Left colon (tissue), 2 donors: ENCODE measurements around the gene DGKH. TPM values are rescaled to one million over a fixed set of nuclear protein-coding genes. Genes with fewer than 3 reads are reported as not detected.

Experiments
- ATAC-seq: fragments of 200-7000 bp; cut with Tn5 transposase; one replicate; pipeline ENCODE4 v1.9.1; 2020; ENCODE audit warnings: mild to moderate bottlenecking, moderate library complexity
- DNase-seq, 2 donors: peaks; one replicate each; pipeline ENCODE4 v3.0.0-alpha.2; 2020
- intact Hi-C, 2 donors: fragments of 100-400 bp; cut with DNase I in 1 of 2; cut with micrococcal nuclease in 1 of 2; formaldehyde crosslinking; loops; one replicate each; pipeline versions ENCODE4 v1.11.2 to v1.14.0; 2022; cut with DNase I, micrococcal nuclease
- long read RNA-seq: library from polyadenylated mRNA; unstranded; transcript quantifications from one replicate; pipeline ENCODE4 v2.0.0, GENCODE V29; 2021
- total RNA-seq, 2 donors: library from RNA; stranded (reverse); fragmentation: NEBNext Ultra II Directional; extraction: Animal tissue kit (Norgen Biotek cat#: 25700); gene quantifications; one replicate each; pipeline ENCODE4 v1.2.1, GENCODE V29; 2021
- donor health status: DM: no; HTN: no; CAD: no.
- donor health status: DM: yes; HTN: yes; CAD: no.

DGKH gene, protein sequence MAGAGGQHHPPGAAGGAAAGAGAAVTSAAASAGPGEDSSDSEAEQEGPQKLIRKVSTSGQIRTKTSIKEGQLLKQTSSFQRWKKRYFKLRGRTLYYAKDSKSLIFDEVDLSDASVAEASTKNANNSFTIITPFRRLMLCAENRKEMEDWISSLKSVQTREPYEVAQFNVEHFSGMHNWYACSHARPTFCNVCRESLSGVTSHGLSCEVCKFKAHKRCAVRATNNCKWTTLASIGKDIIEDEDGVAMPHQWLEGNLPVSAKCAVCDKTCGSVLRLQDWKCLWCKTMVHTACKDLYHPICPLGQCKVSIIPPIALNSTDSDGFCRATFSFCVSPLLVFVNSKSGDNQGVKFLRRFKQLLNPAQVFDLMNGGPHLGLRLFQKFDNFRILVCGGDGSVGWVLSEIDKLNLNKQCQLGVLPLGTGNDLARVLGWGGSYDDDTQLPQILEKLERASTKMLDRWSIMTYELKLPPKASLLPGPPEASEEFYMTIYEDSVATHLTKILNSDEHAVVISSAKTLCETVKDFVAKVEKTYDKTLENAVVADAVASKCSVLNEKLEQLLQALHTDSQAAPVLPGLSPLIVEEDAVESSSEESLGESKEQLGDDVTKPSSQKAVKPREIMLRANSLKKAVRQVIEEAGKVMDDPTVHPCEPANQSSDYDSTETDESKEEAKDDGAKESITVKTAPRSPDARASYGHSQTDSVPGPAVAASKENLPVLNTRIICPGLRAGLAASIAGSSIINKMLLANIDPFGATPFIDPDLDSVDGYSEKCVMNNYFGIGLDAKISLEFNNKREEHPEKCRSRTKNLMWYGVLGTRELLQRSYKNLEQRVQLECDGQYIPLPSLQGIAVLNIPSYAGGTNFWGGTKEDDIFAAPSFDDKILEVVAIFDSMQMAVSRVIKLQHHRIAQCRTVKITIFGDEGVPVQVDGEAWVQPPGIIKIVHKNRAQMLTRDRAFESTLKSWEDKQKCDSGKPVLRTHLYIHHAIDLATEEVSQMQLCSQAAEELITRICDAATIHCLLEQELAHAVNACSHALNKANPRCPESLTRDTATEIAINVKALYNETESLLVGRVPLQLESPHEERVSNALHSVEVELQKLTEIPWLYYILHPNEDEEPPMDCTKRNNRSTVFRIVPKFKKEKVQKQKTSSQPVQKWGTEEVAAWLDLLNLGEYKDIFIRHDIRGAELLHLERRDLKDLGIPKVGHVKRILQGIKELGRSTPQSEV
- 10 to 100 TPM; 16.8 to 22.3 TPM for total RNA-seq
- long read RNA-seq, partial matches to known transcripts = 2 of 13 reads
- long read RNA-seq, other reads (novel, unspliced or antisense) = 11 of 13 reads

DNA sequence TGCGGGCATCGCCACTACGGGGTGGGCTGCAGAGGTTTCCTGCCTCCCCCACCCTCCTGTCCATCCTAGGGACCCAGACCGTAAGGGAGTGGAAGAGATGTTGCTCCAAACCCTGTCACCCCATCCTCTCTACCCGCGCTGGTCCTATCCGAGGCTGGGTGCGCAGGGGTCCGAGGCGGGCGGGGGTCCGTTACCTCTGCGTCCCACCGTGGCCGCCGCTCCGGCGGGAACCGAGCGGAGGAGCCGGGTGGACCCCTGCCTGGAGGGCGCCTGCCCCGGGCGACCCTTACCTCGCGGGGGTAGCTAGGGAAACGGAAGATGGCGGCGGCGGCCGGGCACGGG lies at the start of gene DGKH:
Gene DGKH (plus strand): TSS at position 307 of the 342 bp plus-strand sequence. CDS start 126 bp downstream, outside the sequence.
- ATAC-seq = no peak
- no peak for DNase-seq
- intact Hi-C loops = no loop called here

DNA sequence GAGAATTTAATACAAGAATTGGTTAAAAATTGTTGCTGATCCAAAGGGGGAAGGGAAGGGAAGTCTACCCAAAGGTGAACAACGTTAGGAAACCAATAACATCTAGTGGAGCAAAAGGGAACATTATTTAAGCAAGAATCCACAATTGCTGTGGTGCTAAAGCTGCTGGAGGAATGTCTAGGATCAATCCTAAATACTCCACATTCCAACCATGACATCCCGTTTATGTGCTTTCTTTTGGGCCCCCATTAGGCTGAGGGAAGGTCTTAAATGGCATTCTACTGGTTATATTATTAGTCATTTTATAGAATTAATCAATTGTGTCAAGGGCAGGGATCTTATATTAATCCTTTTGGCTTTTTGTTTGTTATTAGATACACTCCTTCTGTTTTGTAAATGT lies 47.6 kb upstream of the DGKH start:
- DNase-seq = no peak
- no peak for ATAC-seq
- intact Hi-C loops = no loop called here

DNA sequence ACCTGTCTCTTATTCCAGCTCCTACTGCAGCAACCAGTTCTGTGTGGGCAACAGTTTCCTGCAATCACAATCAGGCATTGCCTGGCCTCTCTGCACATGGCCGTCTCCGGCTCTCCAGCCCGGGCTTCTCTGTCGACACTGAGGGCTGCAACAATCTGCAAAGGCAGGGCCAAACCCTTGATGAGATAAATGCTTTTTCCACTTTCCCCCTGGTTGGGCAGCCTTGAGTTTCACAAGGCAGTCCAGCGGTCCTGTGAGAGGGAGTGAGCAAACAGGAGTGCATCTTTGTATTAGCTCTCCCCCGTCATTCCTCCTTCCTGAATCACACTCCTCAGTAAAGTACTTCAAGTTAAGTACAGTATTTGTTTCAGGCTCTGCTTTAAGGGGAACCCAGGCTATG lies 46.9 kb upstream of the DGKH start:
- ATAC-seq (no peak), DNase-seq (no peak)
- intact Hi-C loops = no loop called here

DNA sequence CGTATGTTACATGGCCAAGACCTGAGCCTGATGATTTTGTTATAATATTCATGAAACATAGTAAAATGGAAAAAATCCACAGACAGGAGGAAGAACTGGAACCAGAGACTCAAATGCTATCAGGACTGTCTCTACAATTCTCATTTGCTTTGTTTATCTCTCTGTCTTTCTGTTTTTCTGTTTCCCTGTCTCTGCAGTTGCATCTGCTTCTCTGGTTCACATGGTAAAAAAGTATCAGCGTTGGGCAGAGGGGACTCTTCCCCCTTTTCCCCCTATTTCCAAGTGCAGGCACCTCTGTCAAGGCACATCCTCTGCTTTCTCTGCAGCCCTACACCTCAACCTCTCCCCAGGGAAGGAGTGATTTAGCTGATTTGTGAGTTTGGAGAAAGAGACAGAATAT lies 46.4 kb upstream of the DGKH start:
- intact Hi-C loops = no loop called here
- ATAC-seq (no peak), DNase-seq (no peak)

DNA sequence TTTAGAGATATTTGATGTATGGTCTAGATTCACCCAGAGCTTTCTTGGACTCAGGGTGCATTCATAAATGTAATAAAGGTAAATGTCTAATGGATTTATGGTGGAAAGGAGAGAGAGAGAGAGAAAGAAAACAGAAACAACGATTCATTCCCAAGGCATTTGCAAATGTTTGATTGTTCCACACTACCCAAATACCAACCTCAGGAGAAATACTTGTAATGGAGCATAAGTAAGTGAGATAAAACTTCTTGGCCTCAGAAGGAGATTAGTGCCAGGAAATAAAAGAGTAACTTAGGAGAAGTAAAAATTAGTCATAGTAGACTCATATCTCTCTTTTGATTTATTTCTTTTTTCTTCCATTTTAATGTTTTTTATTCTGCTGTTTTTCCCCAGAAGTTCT lies 40.6 kb upstream of the DGKH start:
- ATAC-seq (no peak), DNase-seq (no peak)
- intact Hi-C loops = no loop called here

DNA sequence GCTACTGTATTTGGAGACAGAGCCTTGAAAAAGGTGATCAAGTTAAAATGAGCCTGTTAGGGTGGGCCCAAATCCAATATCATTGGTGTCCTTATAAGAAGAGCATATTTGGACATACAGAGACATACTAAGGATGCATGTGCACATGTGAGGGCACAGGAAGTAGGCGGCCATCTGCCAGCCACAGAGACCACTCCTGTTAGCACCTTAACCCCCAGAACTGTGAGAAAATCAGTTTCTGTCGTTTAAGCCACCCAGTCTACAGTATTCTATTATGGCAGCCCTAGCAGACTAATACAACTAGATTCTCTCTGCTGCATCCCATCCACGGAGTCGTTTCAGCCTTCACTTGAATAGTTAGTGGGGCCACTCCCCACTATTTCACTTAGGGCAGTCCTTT lies 39.4 kb upstream of the DGKH start:
- ATAC-seq (no peak), DNase-seq (no peak)
- intact Hi-C loops = no loop called here

DNA sequence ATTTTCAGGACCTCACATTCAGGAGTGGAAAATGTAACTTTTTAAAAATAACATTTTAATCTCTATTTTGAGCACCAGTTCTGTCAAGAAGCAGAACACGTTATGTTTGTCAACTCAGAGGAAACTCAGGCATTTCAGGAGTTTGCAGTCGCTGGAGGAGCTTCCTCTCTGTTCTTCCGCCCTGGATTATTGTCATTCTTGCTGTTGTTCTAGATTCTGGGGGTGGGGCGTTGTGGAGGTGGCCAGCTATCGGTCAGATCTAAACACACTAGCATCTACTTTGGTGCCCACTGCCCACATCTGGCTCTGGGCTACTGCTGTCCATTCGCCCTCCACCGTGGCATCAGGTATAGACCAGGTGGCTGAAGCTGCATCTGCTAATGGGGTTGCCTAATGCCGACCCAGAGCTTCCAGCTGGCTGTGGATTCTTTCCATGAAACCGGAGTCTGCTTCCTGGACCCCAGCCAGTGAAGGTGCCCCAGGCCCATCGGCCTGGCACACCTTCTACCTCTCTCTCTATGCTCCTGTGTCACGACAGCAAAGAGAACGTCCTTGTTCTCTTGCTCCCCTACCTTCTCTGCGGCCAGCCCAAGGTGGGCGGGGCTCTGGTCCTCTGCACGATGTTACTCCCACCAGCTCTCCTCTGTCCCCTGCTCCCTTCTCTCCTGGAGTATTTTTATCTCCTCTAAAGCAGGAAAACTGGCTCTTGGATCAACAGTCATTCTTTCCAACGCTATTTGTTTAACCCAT lies 36.7 kb upstream of the DGKH start:
- intact Hi-C loops = no loop called here
- peak in 1 of 2 donors; percentile 33 for DNase-seq
- ATAC-seq = peak; percentile 69

DNA sequence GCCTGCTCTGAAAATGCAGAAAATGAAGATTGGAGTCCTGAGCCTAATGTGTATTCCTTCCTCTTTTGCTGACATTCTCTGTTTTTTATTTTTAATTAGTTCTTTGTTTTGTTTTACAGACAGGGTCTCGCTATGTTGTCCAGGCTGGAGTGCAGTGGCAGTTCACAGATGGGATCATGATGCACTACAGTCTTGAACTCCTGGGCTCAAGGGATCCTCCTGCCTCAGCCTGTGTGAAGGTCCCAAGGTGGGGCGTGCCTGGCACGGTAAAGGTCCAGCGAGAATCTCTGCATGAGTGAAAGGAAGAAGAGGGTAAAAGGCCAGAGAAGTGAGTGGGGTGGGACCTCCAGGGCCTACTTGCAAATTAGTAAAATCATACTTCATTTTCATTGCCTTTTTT lies 34.3 kb upstream of the DGKH start:
- ATAC-seq (no peak), DNase-seq (no peak)
- intact Hi-C loops = no loop called here

DNA sequence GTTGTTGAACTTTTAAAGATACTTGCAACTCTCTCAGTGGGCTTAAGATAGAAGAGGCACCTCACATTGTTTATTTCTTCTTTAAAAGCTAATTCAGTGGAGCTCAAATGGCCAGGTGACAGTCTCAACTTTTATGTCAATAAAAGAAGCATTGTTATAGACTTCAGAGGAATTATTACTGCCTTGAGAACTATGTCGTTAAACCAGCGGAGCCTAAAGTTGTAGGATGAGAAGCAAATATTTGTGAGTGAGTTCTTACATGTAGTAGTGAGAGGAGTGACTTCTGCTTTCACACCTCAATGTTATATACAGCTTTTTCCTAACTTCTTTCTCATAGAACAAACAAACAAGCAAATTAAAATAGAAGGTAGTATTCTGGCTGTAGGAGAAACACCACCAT lies 31.2 kb upstream of the DGKH start:
- peak; percentile 76 for ATAC-seq
- intact Hi-C loops = no loop called here

DNA sequence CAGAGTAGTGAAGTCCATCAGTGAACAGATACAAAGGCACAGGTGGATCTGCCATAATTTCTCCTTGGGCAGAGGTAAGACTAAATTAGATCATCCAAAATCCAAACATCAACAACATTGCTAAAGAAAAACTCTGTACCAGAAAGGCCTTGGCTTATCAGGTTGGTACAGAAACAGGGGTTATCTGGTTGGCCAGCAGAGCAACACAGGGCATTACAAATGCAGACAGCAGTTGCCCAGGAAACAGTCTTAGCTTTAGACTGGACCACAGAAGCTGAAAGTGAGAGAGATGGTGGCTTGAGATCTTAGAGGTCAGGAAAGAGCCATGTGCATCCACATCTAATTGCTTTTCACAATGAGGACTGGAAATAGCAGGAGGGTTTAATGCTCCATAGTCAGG lies 26.6 kb upstream of the DGKH start:
- no peak for ATAC-seq

More for the DNA sequence above, 31.2 kb upstream of the DGKH start:
- no peak for DNase-seq

DNA sequence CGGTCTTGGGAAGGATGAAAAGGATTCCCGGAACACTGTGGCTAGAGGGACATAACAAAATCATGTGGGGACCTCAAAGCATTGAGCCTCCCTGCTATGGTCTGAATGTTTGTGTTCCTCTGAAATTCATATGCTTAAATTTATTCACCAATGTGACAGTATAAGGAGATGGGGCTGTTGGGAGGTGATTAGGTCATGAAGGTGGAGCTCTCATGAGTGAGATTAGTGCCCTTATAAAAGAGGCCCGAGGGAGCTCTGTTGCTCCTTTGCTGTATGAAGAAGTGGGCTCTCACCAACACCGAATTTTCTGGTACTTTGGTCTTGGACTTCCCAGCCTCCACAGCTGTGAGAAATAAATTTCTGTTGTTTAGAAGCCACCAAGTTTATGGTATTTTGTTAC lies 26.1 kb upstream of the DGKH start:
- DNase-seq (no peak), ATAC-seq (no peak)
- intact Hi-C loops = no loop called here

More for the DNA sequence above, 26.6 kb upstream of the DGKH start:
- no peak for DNase-seq
- intact Hi-C loops = no loop called here

DNA sequence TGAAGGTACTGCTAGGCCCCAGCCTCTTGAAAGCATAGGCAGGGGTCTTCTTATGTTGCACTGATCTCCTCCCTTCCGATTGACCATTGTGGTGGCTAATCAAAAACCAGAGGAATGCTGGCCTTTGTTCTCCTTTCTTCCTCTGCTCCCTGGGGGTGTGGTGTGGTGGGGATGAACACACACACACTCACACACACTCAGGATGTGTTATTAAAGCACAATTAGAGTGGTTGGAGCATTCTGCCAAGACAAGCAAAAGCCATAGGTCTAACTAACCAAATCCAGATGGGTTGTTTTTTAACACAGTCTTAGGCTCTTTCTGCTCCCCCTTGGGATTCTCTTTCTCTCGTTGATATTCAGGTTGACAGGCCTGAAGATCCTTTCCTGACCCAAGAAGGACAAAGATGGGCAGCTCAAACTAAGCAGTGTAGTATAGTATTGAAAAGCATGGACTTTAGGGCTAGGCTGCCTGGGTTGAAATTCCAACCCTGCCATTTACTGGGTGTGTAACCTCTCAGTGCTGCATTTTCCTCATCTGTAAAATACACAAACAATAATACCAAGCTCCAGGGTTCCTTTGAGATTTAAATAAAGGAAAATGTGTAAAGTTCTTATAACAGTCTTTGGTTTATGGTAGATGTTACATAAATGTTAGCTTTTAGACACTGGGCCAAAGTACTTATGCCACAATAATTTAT lies 25.5 kb upstream of the DGKH start:
- peak; percentile 73 for ATAC-seq
- intact Hi-C loops = no loop called here
- no peak for DNase-seq

DNA sequence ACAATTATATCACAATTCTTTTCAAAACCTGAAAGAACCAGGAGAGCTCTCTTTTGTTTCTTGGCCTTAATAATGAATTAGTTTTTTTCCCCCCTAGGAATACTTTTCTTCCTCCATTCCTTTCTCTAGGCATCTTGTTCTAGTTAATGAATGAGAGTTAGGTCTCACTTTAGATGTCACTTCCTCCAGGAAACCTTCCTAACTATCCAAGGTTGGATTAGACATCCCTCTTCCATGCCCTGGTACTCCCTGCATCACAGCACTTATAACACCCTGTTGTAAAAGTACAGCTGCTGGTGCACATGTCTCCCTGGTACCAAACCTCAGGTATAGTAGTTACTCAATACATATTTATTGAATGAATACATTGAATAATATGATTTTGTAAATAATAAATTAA lies 21.2 kb upstream of the DGKH start:
- ATAC-seq (peak; percentile 42), DNase-seq (no peak)
- intact Hi-C loops = no loop called here

DNA sequence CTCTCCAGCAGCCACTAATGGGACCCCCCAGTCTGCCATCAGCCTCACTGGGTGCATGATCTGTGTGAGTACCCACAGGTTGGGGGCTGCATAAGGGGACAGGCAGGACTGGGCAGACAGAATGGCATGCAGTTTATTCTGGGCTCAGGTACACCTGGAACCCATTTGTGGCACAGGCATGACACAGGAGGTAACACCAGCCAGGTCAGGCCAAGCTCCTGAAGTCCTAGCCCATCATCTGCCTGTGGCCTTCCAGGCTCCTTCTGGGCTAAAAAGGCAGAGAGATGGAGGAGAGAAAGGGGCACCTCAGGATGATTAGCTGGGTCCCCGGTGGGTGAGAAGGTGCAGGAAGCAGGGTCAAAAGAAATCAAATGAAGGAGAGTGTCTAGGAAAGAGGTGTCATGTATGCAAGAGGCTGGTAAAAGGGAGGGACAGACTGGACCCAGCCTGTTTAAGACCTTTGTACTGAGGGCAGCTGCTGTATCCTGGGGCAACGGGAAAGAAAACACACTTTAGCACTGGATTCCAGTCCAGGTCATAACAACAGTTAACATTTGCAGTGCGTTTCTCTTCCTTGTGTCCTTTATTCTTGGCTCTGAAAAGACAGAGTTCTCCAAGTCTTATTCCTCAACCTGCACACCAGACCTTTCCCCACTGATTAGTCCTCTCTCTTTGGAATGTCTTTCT lies 20.2 kb upstream of the DGKH start:
- intact Hi-C loops = no loop called here
- DNase-seq (peak; percentile 46 to 80), ATAC-seq (peak; percentile 98)

DNA sequence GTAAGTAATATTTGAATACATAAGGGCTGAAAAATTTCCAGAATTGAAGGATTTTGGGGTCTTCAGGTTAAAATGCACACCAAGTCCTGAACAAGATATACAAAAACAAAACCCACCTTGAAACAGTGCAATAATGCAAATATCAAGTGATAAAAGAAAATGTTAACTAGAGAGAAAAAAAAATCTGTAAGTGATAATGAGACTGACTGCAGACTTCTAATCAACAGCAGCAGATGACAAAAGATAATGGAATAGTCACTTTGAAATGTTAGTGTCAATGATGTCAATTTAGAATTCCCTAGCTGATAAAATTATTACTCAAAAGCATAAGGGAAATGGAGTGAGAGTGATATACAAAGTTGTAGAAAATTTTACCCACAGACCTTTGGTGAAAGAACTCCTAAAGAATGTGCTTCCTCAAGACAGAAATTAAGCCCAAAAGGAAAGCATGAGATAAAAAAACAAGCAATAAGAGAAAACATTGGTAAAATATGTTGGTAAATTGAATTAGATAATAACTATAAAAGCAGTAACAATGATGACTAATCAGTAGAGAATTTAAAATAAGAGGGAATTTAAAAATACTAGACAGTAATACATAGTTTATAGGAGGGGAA lies 12.4 kb upstream of the DGKH start:
- intact Hi-C loops = no loop called here
- no peak for ATAC-seq
- DNase-seq = no peak

DNA sequence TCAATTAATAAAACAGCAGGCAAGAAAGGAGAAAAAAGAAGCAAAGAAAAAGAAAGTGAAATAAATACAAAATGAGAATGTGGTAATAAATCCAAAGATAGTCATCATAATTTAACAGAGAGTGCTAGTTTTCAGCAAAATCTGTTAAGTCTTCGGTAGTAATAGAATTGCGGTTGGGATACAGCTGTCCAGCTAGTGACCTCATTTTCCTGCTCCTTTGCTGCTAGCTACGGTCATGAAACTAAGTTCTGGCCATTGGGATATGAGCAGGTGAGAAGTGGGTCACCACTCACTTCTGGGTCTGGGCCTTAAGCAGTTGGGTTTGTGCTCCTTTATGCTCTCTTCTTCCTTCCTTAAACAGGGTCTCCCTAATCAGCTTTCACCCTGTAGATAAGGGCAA lies 11.7 kb upstream of the DGKH start:
- DNase-seq (no peak), ATAC-seq (no peak)
- intact Hi-C loops = no loop called here
